ENCODE measurements around the gene DENND4C.

GRCh38 chr9:19379697-19380046, 149.2 kb downstream of the DENND4C start:
- no peak for TF ChIP-seq CTCF (conservative IDR thresholded peaks at IDR 0.05)
- no peak for TF ChIP-seq EZH2 (IDR thresholded peaks at IDR 0.05; ENCODE audit: low read depth)

Measured in PC-9 (cell line).